GM23248 (cell line): Measurements from ENCODE around the gene TAS1R3.

Experiments used
- EZH2 ChIP-seq: fragments of 200-600 bp; sonication (generic); IDR thresholded peaks from 2 replicates; pipeline ENCODE4 v1.6.1; 2018; ENCODE audit warnings: antibody characterized with exemption, mild to moderate bottlenecking; ENCODE audit not compliant: insufficient read depth, poor library complexity, severe bottlenecking
- EZH2phosphoT487 ChIP-seq: fragments of 200-600 bp; sonication (generic); IDR thresholded peaks from 2 replicates; pipeline ENCODE4 v1.6.1; 2018; ENCODE audit warnings: antibody characterized with exemption, moderate library complexity, mild to moderate bottlenecking, low read depth; ENCODE audit not compliant: insufficient read depth

DNA sequence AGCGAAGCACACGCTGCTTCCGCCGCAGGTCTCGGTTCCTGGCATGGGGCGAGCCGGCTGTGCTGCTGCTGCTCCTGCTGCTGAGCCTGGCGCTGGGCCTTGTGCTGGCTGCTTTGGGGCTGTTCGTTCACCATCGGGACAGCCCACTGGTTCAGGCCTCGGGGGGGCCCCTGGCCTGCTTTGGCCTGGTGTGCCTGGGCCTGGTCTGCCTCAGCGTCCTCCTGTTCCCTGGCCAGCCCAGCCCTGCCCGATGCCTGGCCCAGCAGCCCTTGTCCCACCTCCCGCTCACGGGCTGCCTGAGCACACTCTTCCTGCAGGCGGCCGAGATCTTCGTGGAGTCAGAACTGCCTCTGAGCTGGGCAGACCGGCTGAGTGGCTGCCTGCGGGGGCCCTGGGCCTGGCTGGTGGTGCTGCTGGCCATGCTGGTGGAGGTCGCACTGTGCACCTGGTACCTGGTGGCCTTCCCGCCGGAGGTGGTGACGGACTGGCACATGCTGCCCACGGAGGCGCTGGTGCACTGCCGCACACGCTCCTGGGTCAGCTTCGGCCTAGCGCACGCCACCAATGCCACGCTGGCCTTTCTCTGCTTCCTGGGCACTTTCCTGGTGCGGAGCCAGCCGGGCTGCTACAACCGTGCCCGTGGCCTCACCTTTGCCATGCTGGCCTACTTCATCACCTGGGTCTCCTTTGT is 2.6 kb downstream of the TAS1R3 start:
- TF ChIP-seq EZH2, result no peak
- TF ChIP-seq EZH2phosphoT487, result no peak
